SH-SY5Y (cell line): Measurements from ENCODE around the gene STAM.

Source experiments
- GATA2 ChIP-seq: IDR thresholded peaks from 2 replicates; pipeline ENCODE4 v1.6.1; 2011; ENCODE audit warnings: mild to moderate bottlenecking, low read depth, low read length
- GATA3 ChIP-seq: IDR thresholded peaks from 2 replicates; pipeline ENCODE4 v1.6.1; 2011; ENCODE audit warnings: low read depth, mild to moderate bottlenecking, low read length, moderate library complexity

- no peak for TF ChIP-seq GATA2
- no peak for TF ChIP-seq GATA3
Observed at GRCh38 chr10:17710181-17710580, 66.2 kb downstream of the STAM start.
